Stimulated activated CD4-positive, alpha-beta T cell treated with anti-CD3 and anti-CD28 coated beads, Interleukin-2, amount 100 ng/mL, for 4 hours (primary cell): Measurements from ENCODE around the gene SLC29A4.
"Not testable (repeated sequence)": the region's sequence is repeated elsewhere in the genome, so short reads cannot be mapped to it uniquely, and the experiment has no call there.

Experiments used
- DNase-seq: peaks from one replicate; pipeline ENCODE4 v3.0.0-alpha.2; 2020; ENCODE audit warnings: low read depth

Gene SLC29A4

DNA sequence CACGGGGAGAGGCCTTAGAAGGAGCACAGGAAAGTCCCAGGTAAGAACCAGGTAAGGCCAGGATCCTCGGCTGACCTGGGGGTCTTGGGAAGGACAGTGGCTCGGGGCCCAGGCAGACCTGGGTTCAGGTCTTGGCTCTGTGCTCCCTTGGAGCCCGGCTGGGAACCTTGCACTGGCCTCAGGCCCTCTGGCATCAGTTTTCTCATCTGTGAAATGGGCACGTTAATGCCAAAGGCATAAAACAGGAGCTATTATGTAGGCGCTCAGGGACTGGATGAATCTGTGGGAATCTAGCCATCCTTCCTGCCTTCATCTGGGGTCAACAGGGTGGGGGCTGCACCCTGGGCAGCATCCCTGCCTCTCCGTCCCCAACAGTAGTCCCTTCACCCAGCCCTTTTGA is 8.3 kb upstream of the SLC29A4 start:
- DNase-seq = no peak

DNA sequence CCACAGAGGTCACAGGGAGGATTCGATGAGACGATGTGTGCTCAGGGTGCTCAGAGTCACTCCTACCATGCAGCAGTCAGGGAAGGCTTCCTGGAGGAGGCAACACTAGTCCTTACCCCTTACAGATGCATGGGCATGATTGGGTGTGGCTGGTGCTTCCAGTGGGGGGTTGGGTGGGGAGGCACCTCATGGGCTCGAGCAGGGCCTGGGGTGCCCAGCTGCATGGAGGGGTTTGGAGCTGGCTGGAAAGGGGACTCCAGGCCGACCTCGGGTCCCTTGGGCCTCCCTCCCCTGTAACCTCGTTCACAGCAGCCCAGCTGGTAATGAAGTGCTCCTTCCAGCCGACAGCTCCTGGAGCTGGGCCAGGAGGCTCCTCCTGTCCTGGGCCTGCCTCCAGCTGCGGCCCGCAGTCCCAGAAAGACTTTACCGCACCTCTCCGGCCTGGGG is 7.7 kb upstream of the SLC29A4 start:
- not testable (repeated sequence) for DNase-seq

DNA sequence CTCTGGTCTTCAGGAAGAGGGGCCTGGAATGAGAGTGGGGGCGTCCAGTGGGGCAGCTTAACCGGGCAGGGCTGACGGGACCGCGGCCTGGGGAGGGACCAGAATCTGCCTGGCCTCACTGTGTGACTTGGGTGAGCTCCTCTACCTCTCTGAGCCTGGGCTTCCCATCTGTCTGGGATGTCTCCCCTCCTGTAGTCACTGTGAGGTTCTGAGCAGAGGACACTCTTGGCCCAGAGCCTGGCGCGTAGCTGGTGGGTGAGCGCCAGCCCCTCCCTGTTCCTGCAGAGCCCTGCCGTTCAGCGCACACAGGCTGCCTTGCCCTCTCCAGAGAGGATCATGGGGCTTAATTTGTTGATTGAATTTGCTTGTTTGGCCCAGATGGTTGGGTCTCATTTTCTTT is 7.2 kb upstream of the SLC29A4 start:
- not testable (repeated sequence) for DNase-seq

DNA sequence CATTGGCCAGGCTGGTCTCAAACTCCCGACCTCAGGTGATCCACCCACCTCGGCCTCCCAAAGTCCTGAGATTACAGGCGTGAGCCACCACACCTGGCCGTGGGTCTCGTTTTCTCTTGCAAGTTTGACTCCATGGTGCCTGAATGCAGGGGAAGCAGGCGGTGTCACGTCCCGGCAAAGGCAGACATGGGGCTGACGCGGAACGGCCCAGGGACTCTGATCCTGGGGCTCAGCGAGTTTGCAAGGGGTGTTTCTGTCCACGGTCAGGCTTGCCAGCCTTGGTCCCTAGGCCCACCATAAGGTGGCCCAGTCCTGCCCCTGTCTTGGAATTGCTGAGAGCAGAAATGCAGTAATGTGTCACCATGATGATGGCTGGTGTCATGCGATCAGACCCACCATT is 6.6 kb upstream of the SLC29A4 start:
- DNase-seq = not testable (repeated sequence)

DNA sequence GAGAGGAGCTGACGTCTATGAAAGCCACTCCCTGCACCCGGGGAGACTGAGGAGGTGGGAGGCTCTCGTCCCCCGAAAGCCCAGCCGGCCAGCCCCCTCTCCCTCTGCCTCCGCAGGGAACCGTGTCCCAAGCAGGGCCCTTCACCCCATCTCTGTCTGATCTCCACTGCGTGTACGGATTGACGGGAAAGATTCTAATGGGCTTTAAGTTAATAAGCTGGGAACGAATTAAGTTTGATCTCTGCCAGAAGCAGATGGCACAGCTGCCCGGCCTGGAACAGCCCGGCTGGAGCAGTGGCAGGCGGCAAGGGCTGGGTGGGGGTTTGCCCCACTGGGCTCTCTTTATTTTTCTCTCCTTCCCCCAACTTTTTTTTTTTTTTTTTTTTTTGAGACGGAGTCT is 6.1 kb upstream of the SLC29A4 start:
- DNase-seq = no peak

DNA sequence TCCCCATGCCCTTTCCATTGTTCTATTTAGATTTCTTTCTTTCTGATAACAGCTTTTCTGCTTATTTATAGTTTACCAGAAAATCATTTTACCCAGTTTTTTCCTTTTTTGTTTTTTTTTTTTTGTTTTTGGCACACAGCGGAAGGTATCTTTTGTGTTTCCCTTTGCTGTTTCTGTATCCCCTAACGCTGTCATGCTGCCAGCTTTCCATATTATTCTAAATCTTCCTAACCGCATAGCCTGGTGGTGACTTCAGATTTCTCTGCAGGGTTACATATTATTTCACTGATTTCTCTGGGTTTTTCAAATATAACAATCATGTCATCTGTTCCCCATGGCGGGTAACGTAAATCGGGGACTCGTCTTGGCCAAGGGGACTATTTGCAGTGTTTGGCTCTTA is 4.0 kb upstream of the SLC29A4 start:
- DNase-seq = no peak

DNA sequence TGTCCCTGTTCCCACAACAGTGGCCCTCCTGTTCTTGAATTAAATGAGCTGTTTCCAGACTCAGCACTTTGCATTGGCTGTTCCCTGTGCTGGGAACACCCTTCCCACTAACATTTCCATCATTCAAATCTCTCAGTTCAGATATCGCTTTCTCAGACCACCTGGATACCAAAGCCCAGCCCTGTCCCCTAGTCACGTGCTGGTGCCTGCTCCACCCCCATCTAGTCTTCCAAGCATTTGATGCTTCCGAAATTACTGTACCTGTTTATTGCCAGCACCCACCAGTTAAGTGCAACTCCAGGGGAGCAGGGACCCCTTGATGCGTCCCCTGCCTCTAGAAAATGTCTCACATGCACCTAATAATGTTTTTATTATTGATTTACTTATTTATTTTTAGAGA is 3.0 kb upstream of the SLC29A4 start:
- DNase-seq = no peak

DNA sequence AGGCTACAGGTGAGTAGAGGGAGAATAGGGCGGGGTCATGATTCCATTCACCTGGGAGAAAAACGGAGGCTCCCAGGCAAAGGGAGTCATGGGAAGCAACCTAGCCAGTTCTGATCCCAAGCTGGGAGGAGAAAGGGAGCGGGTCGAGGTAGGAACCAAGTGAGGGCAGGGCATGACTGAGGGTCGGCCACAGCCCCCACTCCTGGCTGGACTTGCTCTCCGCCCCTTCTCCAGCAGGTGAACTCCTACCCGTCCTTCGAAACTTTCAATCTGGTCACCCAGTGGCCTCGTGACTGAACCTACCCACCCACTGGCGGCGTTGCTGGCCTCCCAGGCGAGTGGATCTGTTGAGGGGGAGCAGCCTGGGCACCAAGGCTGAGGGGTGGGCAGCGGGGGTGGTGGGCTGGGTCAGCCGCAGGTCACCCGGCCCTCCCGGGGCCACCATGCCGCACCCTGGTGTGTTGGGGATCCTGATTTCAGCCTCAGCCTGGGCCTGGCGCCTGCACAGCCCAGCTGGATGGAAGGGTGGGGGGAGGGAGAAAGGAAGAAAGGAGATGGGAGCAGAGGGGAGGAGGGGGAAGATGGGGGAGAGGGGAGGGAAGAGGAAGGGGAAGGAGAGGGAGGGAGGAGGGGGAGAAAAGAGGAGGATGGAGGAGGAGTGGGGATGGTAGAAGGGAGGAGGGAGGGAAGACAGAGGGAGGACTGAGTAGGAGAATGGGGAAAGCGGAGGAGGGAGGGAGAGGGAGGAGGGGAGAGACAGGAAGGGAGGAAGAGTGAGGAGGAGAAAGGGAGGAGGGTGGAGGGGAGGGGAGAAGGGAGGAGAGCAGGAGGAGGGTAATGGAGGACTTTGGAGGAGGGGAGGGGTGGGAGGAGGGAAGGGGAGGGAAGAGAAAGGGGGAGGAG is 894 bp upstream of the SLC29A4 start:
- not testable (repeated sequence) for DNase-seq

DNA sequence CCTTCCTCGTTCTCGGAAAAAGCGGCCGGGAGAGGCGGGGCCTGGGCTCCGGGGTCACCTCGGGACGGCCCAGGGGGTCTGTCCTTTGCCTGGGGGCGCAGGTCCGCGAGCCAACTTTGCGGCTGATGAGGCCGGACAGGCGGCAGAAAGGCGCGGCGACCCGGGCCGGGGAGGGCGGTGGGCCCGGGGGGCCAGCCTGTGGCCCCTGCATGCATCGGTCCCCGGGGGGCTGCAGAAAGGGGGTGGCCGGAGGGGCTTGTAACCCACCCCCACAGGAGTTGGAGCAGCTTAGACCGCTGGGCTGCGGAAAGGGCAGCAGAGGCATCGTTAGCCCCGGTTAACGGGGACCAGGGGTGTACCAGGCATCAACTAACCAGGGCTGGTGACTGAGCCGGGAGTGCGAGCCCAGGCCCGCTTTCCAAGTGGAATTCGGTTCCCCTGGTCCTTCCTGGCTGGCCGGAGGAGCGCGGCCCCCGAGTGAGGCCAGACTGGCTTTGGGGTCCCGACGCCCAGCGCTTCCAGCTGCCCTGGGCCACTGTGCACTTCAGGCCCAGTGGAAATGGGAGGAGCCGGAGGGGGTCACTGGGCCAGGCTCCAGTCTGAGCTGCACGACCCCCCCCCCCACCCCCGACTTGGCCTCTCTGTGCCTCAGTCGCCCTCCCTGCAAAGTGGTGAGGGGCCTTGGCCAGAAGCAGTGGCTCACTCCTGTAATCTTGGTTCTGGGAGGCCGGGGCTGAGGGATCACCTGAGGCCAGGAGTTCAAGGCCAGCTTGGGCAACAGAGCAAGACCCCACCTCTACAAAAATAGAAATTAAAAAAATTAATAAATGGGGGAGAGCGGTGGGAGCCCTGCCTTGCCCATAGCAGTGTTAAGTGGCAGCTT is 919 bp downstream of the SLC29A4 start:
- DNase-seq = no peak

DNA sequence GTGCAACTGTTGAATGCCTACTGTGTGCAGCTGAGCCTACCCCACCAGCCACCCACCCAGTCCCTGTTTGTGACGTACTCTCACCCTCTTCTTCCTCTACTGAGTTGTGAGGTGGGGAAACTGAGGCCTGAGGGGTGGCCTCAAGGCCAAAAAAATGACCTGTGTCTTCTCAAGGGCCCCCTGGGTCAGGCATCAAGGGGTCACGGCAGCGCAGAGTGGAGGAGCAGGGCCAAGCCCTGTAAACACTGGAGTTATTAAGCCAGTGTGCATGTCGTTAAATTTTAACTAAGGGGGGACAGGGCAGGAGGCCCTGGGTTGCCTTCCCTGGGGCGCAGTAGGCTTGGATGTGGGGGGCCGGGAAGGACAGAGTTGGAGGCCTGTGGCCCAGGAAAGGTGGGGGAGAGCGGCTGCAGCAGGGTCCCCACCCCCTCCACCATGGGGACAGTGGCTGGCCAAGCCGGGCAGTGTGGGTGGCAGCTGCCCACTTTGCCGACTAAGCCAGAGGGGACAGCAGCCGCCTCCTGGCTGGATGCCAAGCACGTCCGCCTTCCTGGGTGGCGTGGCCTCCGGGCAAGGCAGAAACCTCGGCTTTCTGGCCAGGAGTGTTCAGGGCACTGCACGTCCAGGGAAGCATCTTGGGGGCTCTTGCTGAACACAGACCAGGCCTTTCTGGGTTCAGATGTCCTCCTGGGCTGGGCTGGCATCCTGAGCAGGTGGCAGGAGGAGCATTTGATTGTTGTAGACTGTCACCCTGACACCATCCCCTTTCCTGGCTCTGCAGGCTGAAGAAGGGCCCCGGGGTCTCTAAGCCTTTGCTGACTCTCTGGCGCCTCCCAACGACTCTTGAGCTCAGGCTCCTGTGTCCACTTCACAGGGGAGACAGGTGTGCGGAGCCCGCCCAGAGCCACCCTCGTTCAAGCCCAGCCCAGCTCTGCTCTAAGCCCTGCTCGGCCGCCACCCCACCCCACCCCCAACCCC is 1.9 kb downstream of the SLC29A4 start:
- no peak for DNase-seq

DNA sequence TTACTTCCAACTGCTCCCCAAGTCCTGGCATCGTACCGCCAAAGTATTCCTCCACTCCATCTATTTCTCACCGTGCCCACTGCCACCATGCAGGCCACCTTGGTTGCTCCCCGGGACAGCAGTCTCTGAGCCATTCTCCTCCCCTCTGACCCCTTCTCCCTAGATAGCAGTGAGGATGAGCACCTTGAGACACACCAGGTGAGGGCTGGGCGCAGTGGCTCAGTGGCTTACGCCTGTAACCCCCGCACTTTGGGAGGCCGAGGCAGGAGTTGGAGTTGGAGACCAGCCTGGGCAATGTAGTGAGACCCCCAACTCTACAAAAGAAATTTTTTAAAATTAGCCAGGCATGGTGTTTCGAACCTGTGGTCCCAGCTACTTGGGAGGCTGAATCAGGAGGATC is 4.2 kb downstream of the SLC29A4 start:
- DNase-seq = no peak

DNA sequence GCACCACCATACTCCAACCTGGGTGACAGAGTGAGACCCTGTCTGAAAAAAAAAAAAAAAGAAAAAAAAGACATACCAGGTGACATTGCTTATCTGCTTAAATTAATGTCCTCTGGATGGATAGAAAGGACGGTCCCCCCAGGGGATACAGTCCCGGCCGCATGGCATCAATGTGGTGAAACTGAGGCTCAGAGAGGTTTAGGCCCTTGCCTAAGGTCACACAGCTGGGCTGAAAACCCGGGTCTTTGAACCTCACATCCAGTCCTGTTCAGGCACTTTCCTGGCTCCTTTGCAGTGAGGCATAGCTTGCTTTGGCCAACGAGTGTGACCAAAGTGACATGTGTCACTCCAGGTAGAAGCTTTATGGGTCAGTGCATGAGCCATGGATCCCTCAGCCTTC is 4.6 kb downstream of the SLC29A4 start:
- not testable (repeated sequence) for DNase-seq

DNA sequence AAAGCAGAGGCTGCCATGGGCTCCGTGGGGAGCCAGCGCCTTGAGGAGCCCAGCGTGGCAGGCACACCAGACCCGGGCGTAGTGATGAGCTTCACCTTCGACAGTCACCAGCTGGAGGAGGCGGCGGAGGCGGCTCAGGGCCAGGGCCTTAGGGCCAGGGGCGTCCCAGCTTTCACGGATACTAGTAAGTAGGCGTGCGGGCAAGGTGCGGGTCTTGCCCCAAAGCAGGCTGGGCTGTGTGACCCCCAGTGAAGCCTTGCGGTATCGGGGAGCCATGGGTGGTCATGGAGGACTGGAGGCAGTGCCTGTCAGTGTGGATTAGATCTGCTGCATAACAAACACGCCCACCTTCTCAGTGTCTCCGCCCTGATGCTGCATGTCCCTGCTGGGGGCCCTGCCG is 5.1 kb downstream of the SLC29A4 start:
- no peak for DNase-seq

DNA sequence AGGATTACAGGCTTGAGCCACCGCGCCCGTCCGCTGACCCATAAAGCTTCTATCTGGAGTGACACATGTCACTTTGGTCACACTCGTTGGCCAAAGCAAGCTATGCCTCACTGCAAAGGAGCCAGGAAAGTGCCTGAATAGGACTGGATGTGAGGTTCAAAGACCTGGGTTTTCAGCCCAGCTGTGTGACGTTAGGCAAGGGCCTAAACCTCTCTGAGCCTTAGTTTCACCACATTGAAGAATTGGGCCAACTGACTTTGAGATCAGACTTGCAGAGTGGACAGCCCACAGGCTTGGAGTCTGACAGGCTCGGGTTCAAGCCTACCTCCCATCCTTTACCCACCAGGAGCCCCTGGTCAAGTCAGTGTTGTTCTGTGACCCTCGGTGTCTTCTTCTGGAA is 5.8 kb downstream of the SLC29A4 start:
- DNase-seq = not testable (repeated sequence)

DNA sequence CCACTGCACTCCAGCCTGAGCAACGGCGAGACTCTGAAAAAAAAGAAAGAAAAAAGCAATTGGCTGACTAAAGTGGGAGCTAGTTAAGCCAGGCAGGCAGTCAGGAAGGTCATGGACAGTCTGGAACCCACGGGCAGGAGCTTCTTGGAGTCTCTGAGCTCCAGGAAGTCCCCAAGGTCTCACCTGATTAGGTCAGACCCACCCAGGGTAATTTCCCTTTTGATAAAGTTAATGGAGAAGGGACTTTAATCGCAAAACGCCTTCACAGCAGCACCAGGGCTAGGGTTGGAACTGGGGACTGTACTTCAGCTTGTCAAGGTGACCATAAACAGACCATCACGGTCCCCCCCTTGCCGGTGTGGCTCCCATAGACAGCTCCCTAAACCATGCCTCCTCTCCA is 6.6 kb downstream of the SLC29A4 start:
- DNase-seq = no peak

DNA sequence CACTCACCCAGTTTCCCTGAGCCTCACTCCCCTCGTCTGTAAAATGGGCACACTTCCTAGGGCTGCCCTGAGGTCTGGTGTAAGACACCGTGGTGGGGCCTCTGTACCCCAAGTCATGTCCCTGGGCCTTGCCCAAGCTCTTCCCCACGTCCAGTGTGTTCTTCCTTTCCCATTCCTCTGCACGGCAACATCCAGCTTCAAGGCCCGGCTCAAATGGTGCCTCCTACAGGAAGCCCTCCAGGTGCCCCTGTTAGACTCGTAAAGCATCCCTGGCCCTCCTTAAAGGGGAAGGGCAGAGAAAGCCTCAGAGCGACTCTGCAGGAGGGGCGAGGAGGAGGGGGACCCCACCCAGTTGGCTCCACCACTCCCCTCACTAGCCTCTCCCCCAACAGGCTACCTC is 8.6 kb downstream of the SLC29A4 start:
- DNase-seq = no peak

DNA sequence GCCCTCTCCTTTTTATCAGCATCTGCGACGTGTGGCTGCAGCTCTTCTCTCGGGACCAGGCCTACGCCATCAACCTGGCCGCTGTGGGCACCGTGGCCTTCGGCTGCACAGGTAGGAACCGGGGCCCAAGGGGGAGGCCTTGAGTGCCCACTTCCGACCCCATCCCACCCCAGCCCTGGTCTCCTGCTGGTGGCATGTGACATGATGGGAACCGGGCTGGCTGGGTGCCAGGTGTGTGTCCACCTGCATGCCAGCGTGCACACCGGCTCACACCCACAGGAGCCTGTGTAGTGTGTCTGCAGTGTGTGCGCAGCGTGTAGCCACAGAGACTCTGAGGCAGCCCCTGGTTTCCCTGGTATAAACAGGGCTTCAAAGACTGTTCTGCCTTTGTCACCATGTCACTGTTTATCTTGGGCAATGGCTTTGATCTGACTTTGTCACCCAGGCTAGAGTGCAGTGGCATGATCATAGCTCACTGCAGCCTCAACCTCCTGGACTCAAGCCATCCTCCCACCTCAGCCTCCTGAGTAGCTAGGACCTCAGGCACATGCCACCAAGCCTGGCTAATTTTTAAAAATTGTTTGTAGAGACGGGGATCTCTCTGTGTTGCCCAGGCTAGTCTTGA is 9.1 kb downstream of the SLC29A4 start:
- not testable (repeated sequence) for DNase-seq

DNA sequence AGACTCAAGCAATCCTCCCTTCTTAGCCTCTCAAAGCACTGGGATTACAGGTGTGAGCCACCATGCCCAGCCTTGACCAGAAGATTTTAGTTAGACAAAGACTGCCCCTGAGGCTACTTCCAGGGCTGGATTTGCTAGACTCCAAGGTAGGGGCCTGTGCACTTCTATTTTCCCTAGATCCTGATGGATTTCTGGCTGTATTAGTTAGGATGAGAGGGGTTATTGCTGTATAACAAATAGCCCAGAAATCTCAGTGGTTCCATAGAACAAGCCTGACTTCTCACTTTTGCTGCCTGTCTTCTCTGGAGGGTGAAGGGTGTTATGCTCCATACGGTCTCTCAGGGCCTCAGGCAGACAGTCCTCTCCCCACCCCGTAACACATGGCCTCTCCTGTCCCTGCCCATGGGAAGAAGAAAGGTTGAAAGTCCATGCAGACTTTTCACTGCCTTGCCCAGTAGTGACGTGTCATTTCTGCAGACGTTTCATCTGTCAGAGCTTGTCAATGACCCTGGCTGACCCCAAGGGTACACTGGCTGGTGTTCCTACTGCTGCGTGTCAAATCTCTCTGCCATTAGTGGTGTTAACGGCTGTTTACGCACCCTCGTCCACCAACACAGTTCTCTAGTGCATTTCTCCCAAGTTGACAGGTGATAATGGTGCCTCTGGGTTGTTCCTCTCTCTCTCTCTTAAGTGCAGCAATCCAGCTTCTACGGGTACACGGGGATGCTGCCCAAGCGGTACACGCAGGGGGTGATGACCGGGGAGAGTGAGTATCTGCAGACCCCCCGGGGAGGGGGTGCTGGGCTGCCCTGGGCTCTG is 11.6 kb downstream of the SLC29A4 start:
- DNase-seq = no peak

DNA sequence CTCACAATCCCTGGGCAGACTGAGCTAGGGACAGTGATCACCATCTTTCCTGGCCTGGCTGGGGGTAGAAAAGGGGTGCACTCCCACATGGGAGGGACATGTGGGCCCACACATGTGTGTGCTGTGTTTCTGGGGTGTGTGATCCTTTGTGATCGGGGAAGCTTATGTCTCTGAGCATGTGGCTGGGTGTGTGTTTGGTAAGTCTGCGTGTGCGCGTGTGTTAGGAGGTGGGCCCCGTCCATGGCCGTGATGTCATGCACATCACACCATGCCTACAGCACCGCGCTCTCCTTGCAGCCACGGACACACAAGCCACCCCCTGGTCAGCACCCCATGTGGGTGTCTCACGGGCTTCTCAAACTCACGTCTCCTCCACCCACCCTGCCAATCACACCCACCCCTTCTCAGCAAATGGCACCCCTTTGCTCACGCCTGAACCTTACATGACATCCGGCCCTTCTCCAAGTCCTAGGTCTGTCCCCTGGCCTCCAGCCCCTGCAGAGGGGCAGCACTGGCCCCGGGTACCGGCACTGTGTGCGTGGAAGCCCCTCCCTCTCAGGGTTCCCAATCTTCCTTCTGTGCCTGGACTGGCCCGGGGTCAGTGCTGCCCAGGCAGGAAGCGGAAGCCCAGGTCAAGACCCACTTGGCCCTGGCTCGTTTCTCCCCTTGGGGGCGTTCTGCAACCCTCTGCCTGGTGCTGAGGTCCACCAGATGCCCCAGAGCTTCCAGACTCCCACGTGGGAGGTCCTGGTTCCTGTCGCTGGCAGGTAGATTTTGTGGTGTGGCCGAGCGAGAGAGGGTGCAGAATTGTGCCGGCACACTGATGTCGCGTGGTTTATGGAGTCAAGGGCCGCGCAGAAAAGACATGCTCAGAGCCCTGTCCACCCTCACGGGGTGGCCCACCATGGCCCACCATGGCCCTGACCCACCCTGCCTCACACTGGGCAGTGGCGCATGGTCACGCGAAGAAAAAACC is 12.6 kb downstream of the SLC29A4 start:
- DNase-seq = no peak
